Transverse colon (tissue), 4 donors: ENCODE measurements around the gene PNMA6F. TPM values are rescaled to one million over a fixed set of nuclear protein-coding genes. Genes with fewer than 3 reads are reported as not detected.

Experiments
- DNase-seq: peaks from one replicate; pipeline ENCODE4 v3.0.0-alpha.2; 2019
- H3K27ac ChIP-seq, 4 donors: fragments of 200-600 bp; sonication (generic); 2 replicates each; pipeline ENCODE4 v1.5.1; 2016 to 2018; ENCODE audit warnings: inconsistent platforms in 4 of 4
- H3K27me3 ChIP-seq: fragments of 200-600 bp; sonication (generic); 2 replicates; pipeline ENCODE4 v1.5.1; 2017; ENCODE audit warnings: inconsistent platforms
- H3K36me3 ChIP-seq, 4 donors: fragments of 200-600 bp; sonication (generic); 2 replicates each; pipeline ENCODE4 v1.5.1; 2017 to 2019; ENCODE audit warnings: inconsistent platforms in 4 of 4
- H3K4me1 ChIP-seq, 4 donors: fragments of 200-600 bp; sonication (generic); 2 replicates each; pipeline ENCODE4 v1.5.1; 2017 to 2020; ENCODE audit warnings: inconsistent platforms in 4 of 4
- H3K4me3 ChIP-seq, 4 donors: fragments of 200-600 bp; sonication (generic); 1 replicate in 1 of 4; 2 replicates in 3 of 4; pipeline versions ENCODE4 v1.5.1 to v1.6.1; 2017 to 2019; ENCODE audit warnings: inconsistent platforms in 4 of 4
- H3K9me3 ChIP-seq, 2 donors: fragments of 200-600 bp; sonication (generic); 2 replicates each; pipeline ENCODE4 v1.5.1; 2017 to 2019; ENCODE audit warnings: inconsistent platforms in 2 of 2
- EP300 ChIP-seq: sonication (generic); formaldehyde crosslinking; IDR thresholded peaks from one replicate; pipeline ENCODE4 v1.6.1; 2017; ENCODE audit warnings: antibody characterized with exemption, low read depth
- POLR2A ChIP-seq: fragments of 450-650 bp; IDR thresholded peaks from one replicate; pipeline ENCODE4 v1.6.1; 2016; ENCODE audit warnings: antibody characterized with exemption, mild to moderate bottlenecking, moderate library complexity
- POLR2AphosphoS5 ChIP-seq, 3 donors: sonication (generic); formaldehyde crosslinking; IDR thresholded peaks; one replicate each; pipeline ENCODE4 v1.6.1; 2016; ENCODE audit warnings: antibody characterized with exemption in 3 of 3
- WGBS, 2 donors: methylation state at CpG; one replicate each; pipeline ENCODE4 v1.1.5; 2018; ENCODE audit warnings: low coverage in 1 of 2; 5-methylcytosine and 5-hydroxymethylcytosine counted together
- in situ Hi-C, 4 donors: fragments of 200-750 bp; cut with MboI; loops; one replicate each; pipeline versions ENCODE4 v1.15.0 to v1.15.1; 2017; ENCODE audit warnings: low sequenced_read_pairs in 3 of 4, low pct_ligation_motif_present in 1 of 4, low pct_unique_long_range_greater_than_20kb in 1 of 4
- intact Hi-C: fragments of 100-400 bp; cut with DNase I; formaldehyde crosslinking; loops from one replicate; pipeline ENCODE4 v1.15.1; 2023; ENCODE audit warnings: low total_unique reads
- total RNA-seq, 4 donors: library from RNA; depleted of rRNA; stranded (reverse); fragments of >200 nt; gene quantifications; one replicate each; pipeline ENCODE4 v1.1.0, GENCODE V29; 2016
- TF ChIP-seq, protein P1 (sequence below), 5 experiments: fragments of 200-600 bp in 3 of 5; fragments of 450-650 bp in 2 of 5; sonication (generic) in 3 of 5; IDR thresholded peaks; 1 replicate in 2 of 5; 2 replicates in 3 of 5; pipeline ENCODE4 v1.5.1; 2016 to 2017; ENCODE audit warnings: antibody characterized with exemption in 5 of 5, inconsistent platforms in 3 of 5, mild to moderate bottlenecking in 2 of 5, moderate library complexity in 1 of 5

Gene PNMA6F
- total RNA-seq, 4 donors from 2014 or later, result not detected

DNA sequence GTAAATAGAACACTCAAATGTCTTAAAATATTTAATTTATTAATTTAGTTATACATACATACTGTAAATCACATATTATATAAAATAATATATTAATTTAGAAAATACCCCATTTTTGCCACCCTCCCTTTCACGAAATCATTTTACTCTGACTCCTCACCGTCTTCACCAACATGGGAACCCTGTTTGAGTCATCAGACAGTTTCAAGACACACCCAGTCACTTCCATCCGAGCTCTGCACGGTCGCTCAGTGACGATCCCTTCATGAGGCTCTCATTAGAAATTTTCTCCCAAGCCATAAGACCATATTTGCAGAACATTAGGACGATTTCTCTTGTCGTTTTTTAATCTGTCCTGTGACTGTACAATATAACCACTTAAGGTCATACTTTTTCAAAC is 26.9 kb upstream of the PNMA6F start:
- TF ChIP-seq, protein P1, sequence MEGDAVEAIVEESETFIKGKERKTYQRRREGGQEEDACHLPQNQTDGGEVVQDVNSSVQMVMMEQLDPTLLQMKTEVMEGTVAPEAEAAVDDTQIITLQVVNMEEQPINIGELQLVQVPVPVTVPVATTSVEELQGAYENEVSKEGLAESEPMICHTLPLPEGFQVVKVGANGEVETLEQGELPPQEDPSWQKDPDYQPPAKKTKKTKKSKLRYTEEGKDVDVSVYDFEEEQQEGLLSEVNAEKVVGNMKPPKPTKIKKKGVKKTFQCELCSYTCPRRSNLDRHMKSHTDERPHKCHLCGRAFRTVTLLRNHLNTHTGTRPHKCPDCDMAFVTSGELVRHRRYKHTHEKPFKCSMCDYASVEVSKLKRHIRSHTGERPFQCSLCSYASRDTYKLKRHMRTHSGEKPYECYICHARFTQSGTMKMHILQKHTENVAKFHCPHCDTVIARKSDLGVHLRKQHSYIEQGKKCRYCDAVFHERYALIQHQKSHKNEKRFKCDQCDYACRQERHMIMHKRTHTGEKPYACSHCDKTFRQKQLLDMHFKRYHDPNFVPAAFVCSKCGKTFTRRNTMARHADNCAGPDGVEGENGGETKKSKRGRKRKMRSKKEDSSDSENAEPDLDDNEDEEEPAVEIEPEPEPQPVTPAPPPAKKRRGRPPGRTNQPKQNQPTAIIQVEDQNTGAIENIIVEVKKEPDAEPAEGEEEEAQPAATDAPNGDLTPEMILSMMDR (IDR thresholded peaks at IDR 0.05), result no peak
- TF ChIP-seq POLR2A, result no peak
- TF ChIP-seq EP300, result no peak
- TF ChIP-seq POLR2AphosphoS5 (IDR thresholded peaks at IDR 0.05), result no peak
- no peak overlapping the region for H3K4me3 ChIP-seq
- in situ Hi-C loops, result no loop called here
- peaks cover 0 to 5% (median 0%) of the 10 kb centered on the region in 4 donors for H3K36me3 ChIP-seq
- WGBS, 2 donors, result 82% methylated on average over 8 of the region's 8 CpGs; no CpG with 5 or more reads in 1 of the 2 donors
- no peak overlapping the region for H3K27ac ChIP-seq
- H3K9me3 ChIP-seq, result no peaks in the 10 kb centered on the region
- no peak for DNase-seq
- no peaks in the 10 kb centered on the region for H3K27me3 ChIP-seq
- intact Hi-C loops, result no loop called here
- H3K4me1 ChIP-seq, result no peaks in the 10 kb centered on the region

DNA sequence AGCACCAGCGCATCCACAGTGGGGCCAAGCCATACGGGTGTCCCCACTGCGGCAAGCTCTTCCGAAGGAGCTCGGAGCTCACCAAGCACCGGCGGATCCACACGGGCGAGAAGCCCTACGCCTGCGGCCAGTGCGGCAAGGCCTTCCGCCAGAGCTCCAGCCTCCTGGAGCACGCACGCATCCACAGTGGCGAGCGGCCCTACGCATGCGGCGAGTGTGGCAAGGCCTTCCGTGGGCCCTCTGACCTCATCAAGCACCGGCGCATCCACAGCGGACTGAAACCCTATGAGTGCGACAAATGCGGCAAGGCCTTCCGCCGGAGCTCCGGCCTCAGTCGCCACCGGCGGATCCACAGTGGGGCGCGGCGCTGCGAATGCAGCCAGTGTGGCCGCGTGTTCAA is 26.0 kb upstream of the PNMA6F start:
- 96% methylated on average over 35 of the region's 38 CpGs; no CpG with 5 or more reads in 1 of the 2 donors for WGBS, 2 donors
- DNase-seq, result no peak
- H3K36me3 ChIP-seq, result peaks cover 0 to 5% (median 0%) of the 10 kb centered on the region in 4 donors
- H3K9me3 ChIP-seq, result no peaks in the 10 kb centered on the region
- intact Hi-C loops (no loop called here), in situ Hi-C loops (no loop called here)
- H3K4me1 ChIP-seq, result no peaks in the 10 kb centered on the region
- H3K27ac ChIP-seq, result no peak overlapping the region
- no peak overlapping the region for H3K4me3 ChIP-seq
- H3K27me3 ChIP-seq, result no peaks in the 10 kb centered on the region
- TF ChIP-seq POLR2A, result no peak
- no peak for TF ChIP-seq POLR2AphosphoS5 (IDR thresholded peaks at IDR 0.05)
- TF ChIP-seq, protein P1 (IDR thresholded peaks at IDR 0.05), result no peak
- TF ChIP-seq EP300, result no peak

DNA sequence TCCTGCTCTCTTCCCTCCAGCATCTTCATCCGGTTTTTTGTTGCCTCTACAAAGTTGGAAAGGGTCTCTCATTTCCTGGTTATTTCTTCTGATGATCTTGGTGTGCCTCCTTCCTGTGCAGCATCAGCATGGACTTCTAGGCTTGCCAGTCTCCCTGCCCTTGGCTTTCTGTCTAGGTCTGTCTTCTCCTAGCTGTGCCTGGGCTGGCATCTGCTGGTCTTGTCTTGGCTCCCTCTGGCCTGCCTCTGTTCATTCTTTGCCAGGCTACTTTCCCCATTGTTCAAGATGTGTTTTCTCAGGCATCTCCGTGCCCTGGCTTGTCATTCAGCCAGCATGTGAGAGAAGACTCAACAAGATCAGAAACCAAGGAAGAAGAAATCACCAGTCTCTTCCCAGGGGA is 22.1 kb upstream of the PNMA6F start:
- no peaks in the 10 kb centered on the region for H3K27me3 ChIP-seq
- no peak overlapping the region for H3K27ac ChIP-seq
- in situ Hi-C loops, result no loop called here
- no peak overlapping the region for H3K4me3 ChIP-seq
- DNase-seq, result no peak
- intact Hi-C loops, result no loop called here
- no peaks in the 10 kb centered on the region for H3K9me3 ChIP-seq
- no peaks in the 10 kb centered on the region for H3K4me1 ChIP-seq
- whole genome bisulfite sequencing, 2 donors, result 67 to 75% methylated on average over 1 to 2 of the region's 2 CpGs
- peaks cover 0 to 5% (median 0%) of the 10 kb centered on the region in 4 donors for H3K36me3 ChIP-seq
- TF ChIP-seq EP300 (no peak), POLR2A (no peak), POLR2AphosphoS5 (IDR thresholded peaks at IDR 0.05) (no peak)
- TF ChIP-seq, protein P1 (IDR thresholded peaks at IDR 0.05), result no peak

DNA sequence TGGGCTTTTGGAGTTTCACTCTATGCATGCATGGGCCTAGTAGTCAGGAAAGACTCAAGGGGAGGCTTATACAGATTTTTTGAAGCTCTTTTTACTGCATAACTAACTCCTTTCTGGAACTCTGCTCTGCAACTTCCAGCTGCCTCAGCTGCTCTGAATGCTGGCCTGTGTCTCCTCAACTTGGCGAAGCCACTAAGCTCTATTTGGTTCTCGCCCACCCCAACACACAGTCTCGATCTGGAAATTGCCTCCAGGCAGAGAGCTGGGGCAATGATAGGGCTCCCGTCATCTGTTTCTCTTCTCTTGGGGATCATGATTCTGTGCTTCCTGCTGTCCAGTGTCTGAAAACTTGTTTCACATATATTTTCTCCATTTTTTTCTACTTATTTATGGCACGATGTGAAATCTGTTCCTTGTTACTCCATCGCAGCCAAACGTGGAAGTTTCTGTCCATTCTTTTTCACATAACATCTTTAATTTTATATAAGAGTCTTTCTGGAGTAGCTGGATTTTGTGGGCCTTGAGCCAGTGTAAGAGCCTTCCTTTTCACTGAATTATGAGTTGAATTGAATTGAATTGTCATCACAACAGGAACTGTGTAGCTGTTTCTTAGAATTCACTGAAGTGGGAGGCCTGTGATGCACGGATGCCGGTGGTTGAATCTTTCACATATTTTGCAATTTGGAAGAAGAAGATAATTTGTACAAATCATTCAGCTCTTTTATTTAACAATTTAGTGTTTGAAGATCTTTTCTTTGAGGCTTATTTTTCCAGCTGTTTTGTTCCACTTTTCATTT is 21.4 kb upstream of the PNMA6F start:
- Histone ChIP-seq H3K27ac (no peak overlapping the region), H3K9me3 (no peaks in the 10 kb centered on the region), H3K4me3 (no peak overlapping the region), H3K27me3 (no peaks in the 10 kb centered on the region), H3K36me3 (peaks cover 0 to 5% (median 0%) of the 10 kb centered on the region in 4 donors), H3K4me1 (no peaks in the 10 kb centered on the region)
- TF ChIP-seq, protein P1 (IDR thresholded peaks at IDR 0.05), result no peak
- TF ChIP-seq POLR2A (no peak), EP300 (no peak), POLR2AphosphoS5 (IDR thresholded peaks at IDR 0.05) (no peak)
- 87 to 88% methylated on average over 3 to 9 of the region's 9 CpGs for WGBS, 2 donors
- no peak for DNase-seq
- intact Hi-C loops, result no loop called here
- in situ Hi-C loops, result no loop called here
